Upper lobe of left lung (tissue), 4 donors: ENCODE results near the gene RASAL1.

ENCODE experiments used
- CTCF ChIP-seq, 6 experiments: fragments of 450-650 bp in 4 of 6; fragments of 200-600 bp in 2 of 6; sonication (generic) in 2 of 6; IDR thresholded peaks; one replicate each; pipeline ENCODE4 v1.5.1; 2016 to 2019; ENCODE audit warnings: antibody characterized with exemption in 6 of 6
- EP300 ChIP-seq, 4 donors: sonication (generic); formaldehyde crosslinking; IDR thresholded peaks; one replicate each; pipeline ENCODE4 v1.5.1; 2017; ENCODE audit warnings: antibody characterized with exemption in 4 of 4, control low read depth in 2 of 4
- POLR2A ChIP-seq, 4 donors: fragments of 450-650 bp; IDR thresholded peaks; one replicate each; pipeline ENCODE4 v1.5.1; 2016 to 2017; ENCODE audit warnings: antibody characterized with exemption in 4 of 4, mild to moderate bottlenecking in 2 of 4
- POLR2AphosphoS5 ChIP-seq, 2 donors: sonication (generic); formaldehyde crosslinking; IDR thresholded peaks; one replicate each; pipeline ENCODE4 v1.5.1; 2017; ENCODE audit warnings: antibody characterized with exemption in 2 of 2

DNA sequence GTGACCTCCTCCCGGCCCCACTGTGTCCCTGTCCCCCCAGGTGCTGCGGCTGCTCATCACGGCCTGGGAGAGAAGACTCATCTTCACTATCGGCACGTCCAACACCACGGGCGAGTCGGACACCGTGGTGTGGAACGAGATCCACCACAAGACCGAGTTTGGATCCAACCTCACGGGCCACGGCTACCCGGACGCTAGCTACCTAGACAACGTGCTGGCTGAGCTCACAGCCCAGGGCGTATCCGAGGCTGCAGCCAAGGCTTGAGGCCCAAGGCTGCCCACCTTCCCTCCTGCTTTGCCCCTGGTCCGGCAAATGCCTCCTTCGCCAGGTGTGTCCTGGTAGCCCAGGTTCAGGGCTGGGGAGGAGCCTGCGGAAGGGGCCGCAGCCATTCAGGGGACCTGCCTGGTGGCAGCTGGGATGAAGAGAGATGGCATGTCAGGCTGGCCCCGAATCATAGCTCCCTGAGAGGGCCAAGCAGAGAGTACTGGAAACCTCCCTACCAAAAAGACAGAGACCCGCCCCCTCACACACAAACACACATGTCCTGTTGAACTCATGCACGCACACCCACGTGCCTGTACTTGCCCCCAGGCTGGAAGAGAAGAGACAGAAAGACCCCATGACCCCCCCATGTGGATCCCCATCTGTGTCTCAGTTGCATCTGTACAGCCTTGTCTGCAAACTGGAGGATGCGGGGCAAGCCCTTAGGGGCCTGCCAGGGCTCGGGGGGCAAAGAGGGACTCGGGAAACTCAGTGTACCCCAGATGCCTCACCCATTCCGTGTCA, 38.7 kb downstream of the RASAL1 start:
- TF ChIP-seq CTCF (IDR thresholded peaks at IDR 0.05) (no peak), EP300 (IDR thresholded peaks at IDR 0.05) (no peak), POLR2A (IDR thresholded peaks at IDR 0.05) (no peak), POLR2AphosphoS5 (IDR thresholded peaks at IDR 0.05) (no peak)
